ENCODE results near the gene DHDH. TPM values are rescaled to one million over a fixed set of nuclear protein-coding genes. Genes with fewer than 3 reads are reported as not detected.
"Not testable (repeated sequence)": the region's sequence is repeated elsewhere in the genome, so short reads cannot be mapped to it uniquely, and the experiment has no call there.

Gene DHDH
- total RNA-seq, 1 donor from 2014 or later: 1.0 TPM

DNA sequence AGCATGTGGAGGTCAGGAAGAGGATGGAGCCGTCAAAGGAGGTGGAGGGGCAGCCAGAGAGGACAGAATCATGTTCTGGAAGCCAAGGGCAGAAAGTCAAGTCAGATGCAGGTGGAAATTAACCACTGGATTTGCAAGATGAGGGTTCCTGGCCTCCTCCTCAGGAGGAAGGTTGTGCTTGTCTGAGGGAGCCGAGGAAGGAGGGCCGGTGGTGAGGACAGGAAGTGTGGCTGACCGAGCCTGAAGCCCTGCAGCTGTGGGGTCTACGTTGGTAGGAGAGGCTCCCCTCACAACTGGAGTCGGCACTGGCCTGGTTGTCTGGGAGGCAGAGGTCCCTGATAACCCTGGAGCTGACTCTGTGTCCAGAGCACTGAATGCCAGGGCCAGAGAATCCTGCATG is 15.4 kb upstream of the DHDH start:
- Mint-ChIP-seq H3K27me3 (ENCODE audit: unreplicated experiment) (peaks cover 4% of the 10 kb centered on the region), H3K4me1 (ENCODE audit: unreplicated experiment) (no peaks in the 10 kb centered on the region), H3K4me3 (ENCODE audit: unreplicated experiment) (no peak overlapping the region), H3K9me3 (ENCODE audit: unreplicated experiment) (no peaks in the 10 kb centered on the region), H3K27ac (ENCODE audit: unreplicated experiment) (no peak overlapping the region), H3K36me3 (ENCODE audit: low read depth, unreplicated experiment) (peaks cover 26% of the 10 kb centered on the region)
- TF ChIP-seq, protein P1, sequence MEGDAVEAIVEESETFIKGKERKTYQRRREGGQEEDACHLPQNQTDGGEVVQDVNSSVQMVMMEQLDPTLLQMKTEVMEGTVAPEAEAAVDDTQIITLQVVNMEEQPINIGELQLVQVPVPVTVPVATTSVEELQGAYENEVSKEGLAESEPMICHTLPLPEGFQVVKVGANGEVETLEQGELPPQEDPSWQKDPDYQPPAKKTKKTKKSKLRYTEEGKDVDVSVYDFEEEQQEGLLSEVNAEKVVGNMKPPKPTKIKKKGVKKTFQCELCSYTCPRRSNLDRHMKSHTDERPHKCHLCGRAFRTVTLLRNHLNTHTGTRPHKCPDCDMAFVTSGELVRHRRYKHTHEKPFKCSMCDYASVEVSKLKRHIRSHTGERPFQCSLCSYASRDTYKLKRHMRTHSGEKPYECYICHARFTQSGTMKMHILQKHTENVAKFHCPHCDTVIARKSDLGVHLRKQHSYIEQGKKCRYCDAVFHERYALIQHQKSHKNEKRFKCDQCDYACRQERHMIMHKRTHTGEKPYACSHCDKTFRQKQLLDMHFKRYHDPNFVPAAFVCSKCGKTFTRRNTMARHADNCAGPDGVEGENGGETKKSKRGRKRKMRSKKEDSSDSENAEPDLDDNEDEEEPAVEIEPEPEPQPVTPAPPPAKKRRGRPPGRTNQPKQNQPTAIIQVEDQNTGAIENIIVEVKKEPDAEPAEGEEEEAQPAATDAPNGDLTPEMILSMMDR (IDR thresholded peaks at IDR 0.05; ENCODE audit: unreplicated experiment): no peak
- no peak for DNase-seq (ENCODE audit: low spot score)

DNA sequence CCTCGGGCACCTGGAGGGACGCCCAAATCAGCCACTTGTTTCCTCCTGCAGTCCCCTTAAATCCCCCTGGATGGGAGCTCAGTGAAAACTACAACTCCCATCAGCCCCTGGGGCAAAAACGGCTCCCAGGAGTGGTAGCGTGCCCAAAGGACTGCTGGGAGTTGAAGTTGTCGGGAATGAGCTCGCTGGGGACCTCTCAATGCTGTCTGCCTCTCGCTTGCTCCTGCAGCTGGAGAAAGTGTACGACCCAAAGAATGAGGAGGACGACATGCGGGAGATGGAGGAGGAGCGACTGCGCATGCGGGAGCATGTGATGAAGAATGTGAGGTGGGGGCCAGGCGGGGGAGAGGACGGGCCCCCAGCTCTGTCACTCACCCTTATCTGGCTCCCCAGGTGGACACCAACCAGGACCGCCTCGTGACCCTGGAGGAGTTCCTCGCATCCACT is 14.7 kb upstream of the DHDH start:
- Mint-ChIP-seq H3K27ac (ENCODE audit: unreplicated experiment) (no peak overlapping the region), H3K9me3 (ENCODE audit: unreplicated experiment) (no peaks in the 10 kb centered on the region), H3K4me1 (ENCODE audit: unreplicated experiment) (no peaks in the 10 kb centered on the region), H3K4me3 (ENCODE audit: unreplicated experiment) (no peak overlapping the region), H3K27me3 (ENCODE audit: unreplicated experiment) (peaks cover 5% of the 10 kb centered on the region), H3K36me3 (ENCODE audit: low read depth, unreplicated experiment) (peaks cover 27% of the 10 kb centered on the region)
- TF ChIP-seq, protein P1 (IDR thresholded peaks at IDR 0.05; ENCODE audit: unreplicated experiment): no peak
- peak; percentile 40 for DNase-seq (ENCODE audit: low spot score)

DNA sequence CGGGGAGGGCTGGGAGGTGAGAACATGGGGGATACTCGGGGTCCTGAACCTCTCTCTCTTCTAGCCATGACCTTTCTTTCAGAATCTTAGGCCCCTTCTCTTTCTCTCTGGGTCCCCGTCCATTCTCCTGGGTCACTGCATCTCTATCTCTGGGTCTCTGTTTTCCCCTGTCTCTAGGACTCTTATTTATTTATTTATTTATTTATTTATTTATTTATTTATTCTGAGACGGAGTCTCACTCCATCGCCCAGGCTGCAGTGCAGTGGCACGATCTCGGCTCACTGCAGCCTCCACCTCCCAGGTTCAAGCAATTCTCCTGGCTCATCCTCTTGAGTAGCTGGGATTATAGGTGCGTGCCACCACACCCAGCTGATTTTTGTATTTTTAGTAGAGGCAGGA is 14.2 kb upstream of the DHDH start:
- not testable (repeated sequence) for DNase-seq (ENCODE audit: low spot score); H3K4me3 Mint-ChIP-seq (ENCODE audit: unreplicated experiment); H3K27ac Mint-ChIP-seq (ENCODE audit: unreplicated experiment); H3K9me3 Mint-ChIP-seq (ENCODE audit: unreplicated experiment); H3K4me1 Mint-ChIP-seq (ENCODE audit: unreplicated experiment); H3K27me3 Mint-ChIP-seq (ENCODE audit: unreplicated experiment)
- H3K36me3 Mint-ChIP-seq (ENCODE audit: low read depth, unreplicated experiment): peaks cover 24% of the 10 kb centered on the region

DNA sequence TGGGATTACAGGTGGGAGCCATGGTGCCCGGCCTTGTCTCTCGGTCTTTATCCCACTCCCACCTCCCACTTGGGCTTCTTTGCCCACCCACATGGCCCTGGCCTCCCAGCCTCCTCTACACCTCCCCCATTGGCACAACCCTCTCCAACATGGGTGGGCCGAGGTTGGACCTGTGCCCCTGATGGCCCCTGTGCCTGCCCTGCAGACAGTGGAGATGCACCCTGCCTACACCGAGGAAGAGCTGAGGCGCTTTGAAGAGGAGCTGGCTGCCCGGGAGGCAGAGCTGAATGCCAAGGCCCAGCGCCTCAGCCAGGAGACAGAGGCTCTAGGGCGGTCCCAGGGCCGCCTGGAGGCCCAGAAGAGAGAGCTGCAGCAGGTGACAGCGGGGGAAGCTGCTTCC is 12.6 kb upstream of the DHDH start:
- H3K4me1 Mint-ChIP-seq (ENCODE audit: unreplicated experiment): no peaks in the 10 kb centered on the region
- TF ChIP-seq, protein P1 (IDR thresholded peaks at IDR 0.05; ENCODE audit: unreplicated experiment): no peak
- no peak overlapping the region for H3K4me3 Mint-ChIP-seq (ENCODE audit: unreplicated experiment)
- H3K27ac Mint-ChIP-seq (ENCODE audit: unreplicated experiment): no peak overlapping the region
- peaks cover 18% of the 10 kb centered on the region for H3K36me3 Mint-ChIP-seq (ENCODE audit: low read depth, unreplicated experiment)
- peaks cover 5% of the 10 kb centered on the region for H3K27me3 Mint-ChIP-seq (ENCODE audit: unreplicated experiment)
- no peak for DNase-seq (ENCODE audit: low spot score)
- no peaks in the 10 kb centered on the region for H3K9me3 Mint-ChIP-seq (ENCODE audit: unreplicated experiment)

DNA sequence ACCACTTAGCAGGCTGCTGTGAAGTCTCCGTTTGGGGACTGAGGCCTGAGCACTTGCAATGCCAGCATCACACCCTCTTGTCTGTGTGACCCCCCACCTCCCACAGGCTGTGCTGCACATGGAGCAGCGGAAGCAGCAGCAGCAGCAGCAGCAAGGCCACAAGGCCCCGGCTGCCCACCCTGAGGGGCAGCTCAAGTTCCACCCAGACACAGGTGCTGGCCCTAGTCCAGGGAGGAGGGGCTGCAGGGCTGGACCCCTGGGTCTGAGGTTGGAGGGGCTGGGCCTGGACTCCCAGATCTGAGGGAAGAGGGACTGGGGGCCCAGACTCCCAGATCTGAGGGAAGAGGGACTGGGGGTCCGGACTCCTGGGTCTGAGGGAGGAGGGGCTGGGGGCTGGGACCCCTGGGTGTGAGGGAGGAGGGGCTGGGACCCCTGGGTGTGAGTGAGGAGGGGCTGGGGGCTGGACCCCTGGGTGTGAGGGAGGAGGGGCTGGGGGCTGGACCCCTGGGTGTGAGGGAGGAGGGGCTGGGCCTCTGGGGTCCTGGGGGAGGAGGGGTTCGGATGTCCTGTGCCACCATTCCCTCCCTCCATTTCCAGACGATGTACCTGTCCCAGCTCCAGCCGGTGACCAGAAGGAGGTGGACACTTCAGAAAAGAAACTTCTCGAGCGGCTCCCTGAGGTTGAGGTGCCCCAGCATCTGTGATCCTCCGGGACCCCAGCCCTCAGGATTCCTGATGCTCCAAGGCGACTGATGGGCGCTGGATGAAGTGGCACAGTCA is 11.6 kb upstream of the DHDH start:
- Mint-ChIP-seq H3K36me3 (ENCODE audit: low read depth, unreplicated experiment) (peaks cover 15% of the 10 kb centered on the region), H3K4me3 (ENCODE audit: unreplicated experiment) (no peak overlapping the region), H3K9me3 (ENCODE audit: unreplicated experiment) (no peaks in the 10 kb centered on the region), H3K27ac (ENCODE audit: unreplicated experiment) (no peak overlapping the region), H3K4me1 (ENCODE audit: unreplicated experiment) (no peaks in the 10 kb centered on the region), H3K27me3 (ENCODE audit: unreplicated experiment) (peaks cover 6% of the 10 kb centered on the region)
- DNase-seq (ENCODE audit: low spot score): no peak
- TF ChIP-seq, protein P1 (IDR thresholded peaks at IDR 0.05; ENCODE audit: unreplicated experiment): no peak
